Measurements from ENCODE around the gene SLC38A7. TPM values are rescaled to one million over a fixed set of nuclear protein-coding genes. Genes with fewer than 3 reads are reported as not detected.
"Not testable (repeated sequence)": the region's sequence is repeated elsewhere in the genome, so short reads cannot be mapped to it uniquely, and the experiment has no call there.

The SLC38A7 gene
- total and polyA plus RNA-seq, 5 donors from 2014 or later: 2.4 to 10.2 (median 3.8) TPM

DNA sequence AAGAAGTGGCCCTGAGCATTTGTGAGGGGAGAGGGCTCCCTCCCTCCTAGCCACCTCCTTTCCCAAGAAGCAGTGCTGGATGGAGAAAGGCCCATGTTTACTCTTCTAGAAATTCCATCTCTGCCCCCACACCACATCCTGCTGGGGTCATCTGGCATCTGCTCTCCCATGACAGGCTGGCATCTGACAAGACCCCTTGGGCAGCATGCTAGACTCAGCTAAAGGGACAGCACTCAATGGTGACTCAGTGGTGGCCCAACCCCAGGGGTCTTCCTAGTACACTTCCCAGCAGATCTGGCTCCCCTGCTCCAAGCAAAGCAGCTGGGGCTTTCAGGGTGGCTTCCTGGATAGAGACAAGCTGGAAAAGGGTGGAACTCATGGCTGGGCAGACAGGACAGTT lies 14.4 kb downstream of the SLC38A7 start:
- Histone ChIP-seq H3K36me3 (ENCODE audit: control insufficient read depth, insufficient read depth, low read length) (no peaks in the 10 kb centered on the region), H3K4me3 (ENCODE audit: low read depth, low read length) (no peak overlapping the region), H3K9me3 (ENCODE audit: control insufficient read depth in 2 of 2, low read length in 2 of 2) (no peaks in the 10 kb centered on the region), H3K4me1 (ENCODE audit: control insufficient read depth, insufficient read depth, low read length, poor library complexity, severe bottlenecking) (no peaks in the 10 kb centered on the region), H3K27ac (ENCODE audit: insufficient read depth, low read length, poor library complexity, severe bottlenecking) (no peak overlapping the region), H3K27me3 (ENCODE audit: control insufficient read depth, insufficient read depth, low read length) (no peaks in the 10 kb centered on the region)
- Mint-ChIP-seq H3K36me3 (peaks cover 15% of the 10 kb centered on the region), H3K27me3 (no peaks in the 10 kb centered on the region), H3K27ac (no peak overlapping the region), H3K4me1 (no peaks in the 10 kb centered on the region), H3K9me3 (no peaks in the 10 kb centered on the region), H3K4me3 (no peak overlapping the region)
- ATAC-seq (ENCODE audit: low read depth in 2 of 2): no peak
- no peak for DNase-seq

DNA sequence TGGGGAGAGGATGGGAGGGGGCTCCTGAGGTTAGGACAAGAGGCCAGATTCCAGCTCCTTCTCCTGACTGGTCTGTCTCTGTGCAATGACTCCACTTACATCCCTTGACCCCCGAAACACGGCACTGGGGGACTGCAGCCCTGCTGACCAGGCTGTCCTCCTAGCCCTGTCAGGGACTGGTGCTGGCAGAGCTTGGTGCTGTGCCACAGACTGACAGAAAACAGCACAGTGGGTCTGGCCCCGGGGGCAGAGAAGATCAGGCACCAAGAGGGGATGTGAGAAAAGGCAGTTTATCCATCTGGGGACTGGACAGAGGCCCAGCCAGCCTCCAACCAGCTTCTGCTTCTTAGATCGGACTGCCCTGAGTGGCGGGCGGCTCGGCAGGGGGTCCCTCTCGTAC lies 19.4 kb downstream of the SLC38A7 start:
- Mint-ChIP-seq H3K27ac (no peak overlapping the region), H3K4me1 (peaks cover 0 to 2% (median 0%) of the 10 kb centered on the region in 4 donors), H3K9me3 (no peaks in the 10 kb centered on the region), H3K36me3 (peaks cover 12% of the 10 kb centered on the region), H3K27me3 (no peaks in the 10 kb centered on the region), H3K4me3 (no peak overlapping the region)
- Histone ChIP-seq H3K4me1 (ENCODE audit: control insufficient read depth, insufficient read depth, low read length, poor library complexity, severe bottlenecking) (no peaks in the 10 kb centered on the region), H3K9me3 (ENCODE audit: control insufficient read depth in 2 of 2, low read length in 2 of 2) (no peaks in the 10 kb centered on the region), H3K36me3 (ENCODE audit: control insufficient read depth, insufficient read depth, low read length) (no peaks in the 10 kb centered on the region), H3K27ac (ENCODE audit: insufficient read depth, low read length, poor library complexity, severe bottlenecking) (no peak overlapping the region), H3K4me3 (ENCODE audit: low read depth, low read length) (no peak overlapping the region), H3K27me3 (ENCODE audit: control insufficient read depth, insufficient read depth, low read length) (no peaks in the 10 kb centered on the region)
- DNase-seq (no peak), ATAC-seq (ENCODE audit: low read depth in 2 of 2) (no peak)

DNA sequence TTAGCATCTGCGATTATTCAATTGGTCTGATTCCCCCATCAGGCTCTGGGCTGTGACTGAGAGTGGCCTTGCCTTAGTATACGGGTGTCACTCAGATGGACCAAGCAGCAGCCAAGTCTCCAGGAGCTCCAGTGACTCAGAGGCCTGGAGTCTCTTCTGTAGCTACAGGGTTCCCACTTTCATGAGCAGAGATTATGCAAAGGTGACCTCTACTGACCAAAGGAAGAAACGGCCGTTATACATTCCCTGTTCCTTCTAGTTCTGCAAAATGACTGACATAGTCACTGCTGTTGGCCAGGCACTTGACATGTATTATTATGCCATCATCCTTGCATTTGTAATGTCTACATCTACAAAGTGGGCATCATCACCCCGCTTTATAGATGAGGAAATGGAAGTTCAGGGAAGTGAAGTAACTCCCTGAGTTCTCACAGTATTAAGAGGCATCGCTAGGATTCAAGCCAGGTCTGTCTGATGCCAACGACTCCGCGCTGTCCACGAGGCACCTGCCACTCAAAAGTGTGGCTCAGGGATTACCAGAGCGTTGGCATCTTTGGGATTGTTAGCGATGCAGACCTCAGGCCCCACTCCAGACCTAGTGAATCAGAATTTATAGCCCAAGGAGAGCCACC lies 23.3 kb downstream of the SLC38A7 start:
- peaks cover 0 to 2% (median 0%) of the 10 kb centered on the region in 4 donors for H3K4me1 Mint-ChIP-seq
- H3K4me3 Mint-ChIP-seq: no peak overlapping the region
- ATAC-seq (ENCODE audit: low read depth in 2 of 2): peak; percentile 40 to 42
- Histone ChIP-seq H3K27ac (ENCODE audit: insufficient read depth, low read length, poor library complexity, severe bottlenecking) (no peak overlapping the region), H3K9me3 (ENCODE audit: control insufficient read depth in 2 of 2, low read length in 2 of 2) (no peaks in the 10 kb centered on the region), H3K4me3 (ENCODE audit: low read depth, low read length) (no peak overlapping the region), H3K36me3 (ENCODE audit: control insufficient read depth, insufficient read depth, low read length) (no peaks in the 10 kb centered on the region), H3K27me3 (ENCODE audit: control insufficient read depth, insufficient read depth, low read length) (no peaks in the 10 kb centered on the region), H3K4me1 (ENCODE audit: control insufficient read depth, insufficient read depth, low read length, poor library complexity, severe bottlenecking) (no peaks in the 10 kb centered on the region)
- no peaks in the 10 kb centered on the region for H3K9me3 Mint-ChIP-seq
- H3K36me3 Mint-ChIP-seq: no peaks in the 10 kb centered on the region
- peak in 2 of 3 donors; percentile 8 to 34 for DNase-seq
- peaks cover 4% of the 10 kb centered on the region for H3K27me3 Mint-ChIP-seq
- H3K27ac Mint-ChIP-seq: no peak overlapping the region

DNA sequence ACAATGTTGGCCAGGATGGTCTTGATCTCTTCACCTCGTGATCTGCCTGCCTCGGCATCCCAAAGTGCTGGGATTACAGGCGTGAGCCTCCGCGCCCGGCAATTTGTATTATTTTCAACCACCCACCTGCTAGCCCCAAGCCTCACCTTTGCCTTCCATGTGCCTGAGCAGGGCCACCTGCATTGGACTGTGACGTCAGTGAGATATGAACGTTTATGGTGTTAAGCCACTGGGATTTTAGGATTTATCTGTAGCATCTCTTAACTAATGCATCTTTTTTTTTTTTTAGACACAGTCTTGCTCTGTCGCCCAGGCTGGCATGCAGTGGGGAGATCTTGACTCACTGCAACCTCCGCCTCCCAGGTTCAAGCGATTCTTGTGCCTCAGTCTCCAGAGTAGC lies 24.7 kb downstream of the SLC38A7 start:
- not testable (repeated sequence) for H3K4me1 ChIP-seq (ENCODE audit: control insufficient read depth, insufficient read depth, low read length, poor library complexity, severe bottlenecking); H3K4me1 Mint-ChIP-seq; H3K27ac ChIP-seq (ENCODE audit: insufficient read depth, low read length, poor library complexity, severe bottlenecking); ATAC-seq (ENCODE audit: low read depth in 2 of 2); H3K9me3 Mint-ChIP-seq; H3K9me3 ChIP-seq (ENCODE audit: control insufficient read depth in 2 of 2, low read length in 2 of 2); H3K4me3 ChIP-seq (ENCODE audit: low read depth, low read length); DNase-seq; H3K27me3 Mint-ChIP-seq; H3K36me3 ChIP-seq (ENCODE audit: control insufficient read depth, insufficient read depth, low read length); H3K4me3 Mint-ChIP-seq; H3K27me3 ChIP-seq (ENCODE audit: control insufficient read depth, insufficient read depth, low read length); H3K27ac Mint-ChIP-seq; H3K36me3 Mint-ChIP-seq

DNA sequence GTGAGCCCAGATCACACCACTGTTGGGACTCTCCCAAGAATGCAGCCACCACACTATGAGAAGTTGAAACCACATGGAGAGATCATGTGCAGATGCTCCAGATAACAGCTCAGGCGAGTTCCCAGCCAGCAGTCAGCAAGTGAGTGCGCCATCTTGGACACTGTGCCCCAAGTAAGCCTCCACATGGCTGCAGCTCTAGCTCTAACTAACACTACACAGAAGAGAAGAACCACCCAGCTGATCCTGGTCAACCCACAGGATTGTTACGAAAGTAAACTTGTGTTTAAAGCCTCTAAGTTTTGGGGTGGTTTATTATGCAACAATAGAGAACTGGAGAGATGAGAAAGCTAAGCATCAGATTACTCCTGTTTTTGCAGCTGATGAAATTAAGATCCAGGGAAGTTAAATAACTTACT lies 25.8 kb downstream of the SLC38A7 start:
- H3K27me3 ChIP-seq (ENCODE audit: control insufficient read depth, insufficient read depth, low read length): no peaks in the 10 kb centered on the region
- H3K27ac ChIP-seq (ENCODE audit: insufficient read depth, low read length, poor library complexity, severe bottlenecking): no peak overlapping the region
- Mint-ChIP-seq H3K27me3 (peaks cover 4% of the 10 kb centered on the region), H3K4me3 (peak overlapping the region in 1 of 4 donors; percentile 73), H3K4me1 (peaks cover 0 to 2% (median 0%) of the 10 kb centered on the region in 4 donors), H3K27ac (no peak overlapping the region), H3K36me3 (no peaks in the 10 kb centered on the region), H3K9me3 (no peaks in the 10 kb centered on the region)
- no peaks in the 10 kb centered on the region for H3K4me1 ChIP-seq (ENCODE audit: control insufficient read depth, insufficient read depth, low read length, poor library complexity, severe bottlenecking)
- H3K36me3 ChIP-seq (ENCODE audit: control insufficient read depth, insufficient read depth, low read length): no peaks in the 10 kb centered on the region
- ATAC-seq (ENCODE audit: low read depth in 2 of 2): no peak
- no peak overlapping the region for H3K4me3 ChIP-seq (ENCODE audit: low read depth, low read length)
- H3K9me3 ChIP-seq (ENCODE audit: control insufficient read depth in 2 of 2, low read length in 2 of 2): no peaks in the 10 kb centered on the region
- DNase-seq: no peak

DNA sequence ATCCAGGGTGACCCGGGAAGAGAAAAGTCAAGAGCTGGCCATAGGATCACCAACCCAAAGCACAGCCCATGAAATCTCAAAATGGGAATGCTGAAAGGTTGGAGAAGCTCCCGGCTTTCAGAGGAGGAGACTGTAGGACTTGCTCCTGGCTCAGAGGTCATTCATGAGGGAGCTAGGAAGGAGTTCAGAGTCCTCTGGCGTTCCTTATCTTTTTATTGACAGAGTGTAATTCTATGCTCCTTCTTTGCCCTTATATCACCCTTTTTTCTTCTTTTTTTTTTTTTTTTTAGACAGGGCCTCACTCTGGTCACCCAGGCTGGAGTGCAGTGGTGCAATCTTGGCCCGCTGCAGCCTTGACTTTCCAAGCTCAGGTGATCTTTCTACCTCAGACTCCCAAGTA lies 27.7 kb downstream of the SLC38A7 start:
- Histone ChIP-seq H3K4me1 (ENCODE audit: control insufficient read depth, insufficient read depth, low read length, poor library complexity, severe bottlenecking) (no peaks in the 10 kb centered on the region), H3K4me3 (ENCODE audit: low read depth, low read length) (no peak overlapping the region), H3K27me3 (ENCODE audit: control insufficient read depth, insufficient read depth, low read length) (no peaks in the 10 kb centered on the region), H3K27ac (ENCODE audit: insufficient read depth, low read length, poor library complexity, severe bottlenecking) (no peak overlapping the region), H3K9me3 (ENCODE audit: control insufficient read depth in 2 of 2, low read length in 2 of 2) (no peaks in the 10 kb centered on the region), H3K36me3 (ENCODE audit: control insufficient read depth, insufficient read depth, low read length) (no peaks in the 10 kb centered on the region)
- Mint-ChIP-seq H3K27me3 (peaks cover 8% of the 10 kb centered on the region), H3K4me1 (peaks cover 0 to 2% (median 0%) of the 10 kb centered on the region in 4 donors), H3K4me3 (no peak overlapping the region), H3K9me3 (no peaks in the 10 kb centered on the region), H3K27ac (no peak overlapping the region), H3K36me3 (no peaks in the 10 kb centered on the region)
- ATAC-seq (ENCODE audit: low read depth in 2 of 2): no peak
- DNase-seq: no peak

DNA sequence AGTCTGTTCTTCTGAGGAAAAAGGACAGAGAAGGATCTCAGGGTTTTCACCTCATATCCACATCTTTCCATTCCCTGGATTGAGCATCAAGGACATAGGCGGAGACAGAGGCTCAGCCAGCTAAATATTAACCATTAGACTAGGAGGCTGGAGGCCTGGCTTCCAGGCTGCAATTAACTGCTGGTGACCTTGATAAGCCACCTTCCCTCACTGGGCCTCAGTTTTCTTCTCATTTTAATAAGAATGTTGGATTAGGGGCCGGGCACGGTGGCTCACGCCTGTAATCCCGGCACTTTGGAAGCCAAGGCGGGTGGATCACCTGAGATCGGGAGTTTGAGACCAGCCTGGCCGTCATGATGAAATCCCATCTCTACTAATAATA lies 29.4 kb downstream of the SLC38A7 start:
- ATAC-seq (ENCODE audit: low read depth in 2 of 2) (no peak), DNase-seq (no peak)
- Mint-ChIP-seq H3K36me3 (no peaks in the 10 kb centered on the region), H3K4me1 (no peaks in the 10 kb centered on the region), H3K4me3 (no peak overlapping the region), H3K27me3 (peaks cover 8% of the 10 kb centered on the region), H3K9me3 (no peaks in the 10 kb centered on the region), H3K27ac (no peak overlapping the region)
- H3K36me3 ChIP-seq (ENCODE audit: control insufficient read depth, insufficient read depth, low read length): no peaks in the 10 kb centered on the region
- H3K27ac ChIP-seq (ENCODE audit: insufficient read depth, low read length, poor library complexity, severe bottlenecking): no peak overlapping the region
- H3K4me1 ChIP-seq (ENCODE audit: control insufficient read depth, insufficient read depth, low read length, poor library complexity, severe bottlenecking): no peaks in the 10 kb centered on the region
- H3K27me3 ChIP-seq (ENCODE audit: control insufficient read depth, insufficient read depth, low read length): no peaks in the 10 kb centered on the region
- no peaks in the 10 kb centered on the region for H3K9me3 ChIP-seq (ENCODE audit: control insufficient read depth in 2 of 2, low read length in 2 of 2)
- no peak overlapping the region for H3K4me3 ChIP-seq (ENCODE audit: low read depth, low read length)

DNA sequence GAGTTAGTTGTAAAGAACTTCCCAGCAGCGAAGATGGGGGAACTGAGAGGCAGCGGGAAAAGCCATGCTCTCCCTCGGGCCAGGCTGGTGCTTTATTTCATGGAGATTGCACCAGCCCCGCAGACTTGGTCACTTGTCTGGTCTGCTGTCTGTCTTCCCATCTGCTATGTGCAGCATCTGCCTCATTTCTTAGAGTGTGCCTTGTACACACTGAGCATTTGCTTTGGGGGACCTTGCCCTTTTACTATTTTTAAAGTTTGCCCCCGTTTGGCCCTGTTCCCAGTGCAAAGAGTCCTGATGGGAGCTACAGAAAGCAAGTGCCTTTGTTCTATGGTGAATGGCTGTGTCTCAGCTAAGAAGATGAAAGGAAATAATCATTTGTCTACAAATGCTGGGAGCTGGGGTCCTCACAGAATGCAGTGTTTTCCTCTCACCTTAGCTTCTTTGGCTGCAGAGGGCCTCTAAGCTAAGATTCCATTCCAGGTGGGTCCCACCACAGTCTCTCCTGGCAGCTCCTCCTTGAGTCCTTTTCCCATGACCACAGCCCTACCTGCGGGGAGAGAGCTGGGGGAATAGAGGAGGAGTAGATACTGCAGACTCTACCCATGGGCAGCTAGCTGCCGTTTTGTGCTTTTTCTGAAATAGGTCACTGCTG lies 29.9 kb downstream of the SLC38A7 start:
- Mint-ChIP-seq H3K4me1 (no peaks in the 10 kb centered on the region), H3K4me3 (no peak overlapping the region), H3K27ac (no peak overlapping the region), H3K36me3 (no peaks in the 10 kb centered on the region), H3K9me3 (no peaks in the 10 kb centered on the region), H3K27me3 (peaks cover 8% of the 10 kb centered on the region)
- ATAC-seq (ENCODE audit: low read depth in 2 of 2): no peak
- no peak for DNase-seq
- H3K36me3 ChIP-seq (ENCODE audit: control insufficient read depth, insufficient read depth, low read length): no peaks in the 10 kb centered on the region
- H3K27ac ChIP-seq (ENCODE audit: insufficient read depth, low read length, poor library complexity, severe bottlenecking): no peak overlapping the region
- H3K4me3 ChIP-seq (ENCODE audit: low read depth, low read length): no peak overlapping the region
- no peaks in the 10 kb centered on the region for H3K9me3 ChIP-seq (ENCODE audit: control insufficient read depth in 2 of 2, low read length in 2 of 2)
- no peaks in the 10 kb centered on the region for H3K4me1 ChIP-seq (ENCODE audit: control insufficient read depth, insufficient read depth, low read length, poor library complexity, severe bottlenecking)
- H3K27me3 ChIP-seq (ENCODE audit: control insufficient read depth, insufficient read depth, low read length): no peaks in the 10 kb centered on the region

Measured in CD4-positive, CD25-positive, alpha-beta regulatory T cell (primary cell).